ENCODE measurements around the gene TOMM40L.
A peak's percentile ranks its signal among the peaks of the same experiment; 100 is the strongest.

TOMM40L gene

DNA sequence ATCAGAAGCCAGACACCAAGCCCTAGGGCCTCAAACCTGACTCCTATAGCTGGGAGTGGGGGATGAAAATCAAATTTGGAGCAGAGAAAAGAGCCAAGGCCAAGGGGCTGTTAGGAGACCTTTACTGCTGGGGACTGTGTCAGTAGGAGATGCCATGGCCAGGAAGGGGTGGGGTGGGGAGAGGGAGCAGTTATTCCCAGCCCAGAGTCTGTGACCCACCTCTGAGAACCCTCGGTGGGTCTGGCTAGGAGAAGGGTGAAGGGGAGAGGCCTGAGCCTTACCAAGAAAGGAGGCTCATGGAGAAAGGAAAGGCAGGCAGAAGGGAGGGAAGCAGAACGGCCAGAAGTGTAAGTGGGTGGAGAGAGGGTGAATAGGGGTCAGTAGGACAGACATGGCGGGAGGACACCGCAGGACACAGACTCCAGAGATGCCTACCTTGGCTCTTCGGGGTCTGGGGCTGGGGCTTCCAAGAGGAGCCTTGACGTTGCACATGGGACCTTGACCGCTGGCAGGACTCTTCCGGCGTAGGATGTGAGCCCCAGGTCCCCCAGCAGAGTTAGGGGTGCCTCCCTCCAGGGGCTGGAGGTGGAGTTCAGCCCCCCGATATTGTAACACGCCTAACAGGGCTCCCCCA is 28.2 kb upstream of the TOMM40L start:
- DNase-seq (ENCODE audit: low read depth), result no peak

DNA sequence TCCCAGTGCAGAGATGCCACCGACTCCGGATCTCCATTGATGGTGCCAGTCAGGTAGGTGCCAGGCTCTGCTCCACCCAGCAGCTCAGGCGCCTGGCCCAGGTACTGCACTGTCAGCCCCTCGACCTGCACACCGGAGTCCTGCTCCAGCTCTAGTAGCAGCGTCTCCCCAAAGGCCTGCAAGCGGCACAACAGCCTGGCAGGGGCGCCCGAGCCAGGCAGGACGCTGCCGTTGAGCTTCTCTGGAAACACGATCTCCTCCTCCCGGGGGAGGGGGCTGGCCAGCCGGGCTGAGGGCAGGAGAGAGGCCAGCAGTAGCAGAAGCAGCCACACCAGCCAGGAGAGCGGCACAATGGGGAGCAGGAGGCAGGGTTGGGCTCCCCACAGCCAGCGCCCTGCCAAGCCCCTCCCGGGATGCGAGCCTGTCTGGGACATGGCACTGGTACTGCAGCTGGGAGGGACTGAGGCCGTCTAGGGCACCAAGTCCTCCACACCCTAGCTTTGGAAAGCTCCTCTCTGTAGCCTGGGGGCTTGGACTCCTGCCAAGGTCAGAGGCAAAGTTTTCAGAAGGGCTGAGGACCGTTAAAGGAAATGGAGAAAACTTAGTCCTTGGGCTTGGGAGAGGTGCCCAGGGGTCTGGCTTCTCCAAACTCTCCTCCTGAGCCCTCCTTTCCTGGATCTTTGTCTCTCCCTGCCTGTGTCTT is 27.5 kb upstream of the TOMM40L start:
- DNase-seq (ENCODE audit: low read depth), result no peak

DNA sequence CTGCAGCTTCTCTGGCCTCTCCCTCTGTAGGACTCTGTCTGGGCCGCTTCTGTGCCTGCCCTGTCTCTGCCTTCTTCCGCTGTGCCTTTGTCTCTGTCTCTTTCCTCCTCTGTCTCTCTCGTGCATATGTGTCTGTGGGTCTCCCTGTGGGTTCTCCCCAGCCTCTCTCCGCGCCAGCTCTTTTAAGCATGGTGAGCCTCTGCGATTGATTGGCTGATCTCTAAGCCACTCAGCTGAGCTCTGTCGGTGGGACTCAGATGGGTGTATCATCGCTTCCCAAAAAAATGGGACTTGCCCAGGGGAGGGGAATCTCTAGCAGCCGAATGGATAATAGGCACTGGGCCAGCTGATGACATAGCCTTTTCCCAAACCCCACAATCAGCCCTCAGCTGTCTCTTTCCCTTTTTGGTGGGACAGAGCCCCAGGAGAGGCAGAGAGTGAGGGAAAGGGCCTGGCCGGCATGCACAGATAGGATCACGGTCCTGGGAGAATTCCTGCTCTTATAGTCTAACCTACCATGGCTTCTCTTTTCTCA is 26.9 kb upstream of the TOMM40L start, which contains the start of gene ADAMTS4:
Gene ADAMTS4 (minus strand): TSS at position 158 of the 535 bp plus-strand sequence. CDS start 427 bp downstream, outside the sequence.
- DNase-seq (ENCODE audit: low read depth), result no peak

DNA sequence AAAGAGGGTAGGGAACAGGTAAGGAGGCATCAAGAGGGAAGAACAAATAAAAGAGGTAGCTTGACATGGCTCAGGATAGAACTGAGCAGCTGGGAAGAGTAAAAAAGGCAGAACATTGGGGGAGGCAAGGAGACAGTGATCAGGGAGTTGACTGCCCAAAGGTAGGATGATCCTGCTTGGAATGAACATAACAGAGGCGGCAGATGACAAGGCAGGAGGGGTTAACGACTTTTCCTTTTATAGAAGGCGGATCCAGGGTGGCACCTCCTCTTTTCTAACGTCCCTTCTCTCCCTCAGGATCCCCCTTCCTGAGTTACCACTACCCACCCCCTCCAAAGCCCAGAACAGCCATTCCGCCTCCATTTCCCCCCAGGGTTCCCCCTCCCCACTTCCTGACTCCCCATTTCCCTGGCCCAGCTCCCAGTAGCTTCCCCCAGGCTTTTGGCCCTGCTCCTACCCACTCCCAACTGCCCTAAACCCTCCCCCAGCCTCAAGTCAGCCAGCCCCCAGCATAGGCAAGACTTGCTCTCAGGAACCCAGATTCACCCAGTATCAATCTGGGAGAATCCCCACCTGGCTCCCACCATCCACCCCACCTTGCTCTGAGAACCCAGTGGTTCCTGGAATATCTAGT is 26.2 kb upstream of the TOMM40L start:
- no peak for DNase-seq (ENCODE audit: low read depth)

DNA sequence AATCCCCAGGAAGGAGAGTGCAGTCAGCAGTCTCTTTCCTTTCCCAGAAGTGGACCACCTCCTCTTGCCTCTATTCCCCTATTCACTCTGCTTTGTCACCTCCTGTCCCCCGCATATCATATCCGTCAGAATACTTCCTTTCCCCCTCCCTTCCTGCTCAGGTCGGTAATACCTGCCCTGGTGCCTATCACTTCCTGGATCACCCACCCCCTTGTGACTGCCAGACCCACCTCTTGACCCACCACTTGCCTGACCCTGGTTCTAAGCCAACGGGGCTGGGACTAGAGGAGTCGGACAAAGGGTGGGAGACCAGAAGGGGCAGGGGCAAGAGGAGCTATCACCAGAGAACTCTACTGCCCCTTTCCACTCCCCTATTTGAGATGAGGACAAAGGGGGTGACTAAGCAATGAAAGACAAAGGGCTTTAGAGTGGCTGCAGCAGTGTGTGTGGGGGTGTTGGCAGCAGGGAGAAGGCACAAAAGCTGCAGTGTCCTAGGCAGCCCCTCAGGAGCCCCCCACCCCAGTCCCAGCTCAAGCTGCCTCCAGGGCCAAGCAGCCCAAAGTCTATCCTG is 25.4 kb upstream of the TOMM40L start:
- DNase-seq (ENCODE audit: low read depth), result no peak

DNA sequence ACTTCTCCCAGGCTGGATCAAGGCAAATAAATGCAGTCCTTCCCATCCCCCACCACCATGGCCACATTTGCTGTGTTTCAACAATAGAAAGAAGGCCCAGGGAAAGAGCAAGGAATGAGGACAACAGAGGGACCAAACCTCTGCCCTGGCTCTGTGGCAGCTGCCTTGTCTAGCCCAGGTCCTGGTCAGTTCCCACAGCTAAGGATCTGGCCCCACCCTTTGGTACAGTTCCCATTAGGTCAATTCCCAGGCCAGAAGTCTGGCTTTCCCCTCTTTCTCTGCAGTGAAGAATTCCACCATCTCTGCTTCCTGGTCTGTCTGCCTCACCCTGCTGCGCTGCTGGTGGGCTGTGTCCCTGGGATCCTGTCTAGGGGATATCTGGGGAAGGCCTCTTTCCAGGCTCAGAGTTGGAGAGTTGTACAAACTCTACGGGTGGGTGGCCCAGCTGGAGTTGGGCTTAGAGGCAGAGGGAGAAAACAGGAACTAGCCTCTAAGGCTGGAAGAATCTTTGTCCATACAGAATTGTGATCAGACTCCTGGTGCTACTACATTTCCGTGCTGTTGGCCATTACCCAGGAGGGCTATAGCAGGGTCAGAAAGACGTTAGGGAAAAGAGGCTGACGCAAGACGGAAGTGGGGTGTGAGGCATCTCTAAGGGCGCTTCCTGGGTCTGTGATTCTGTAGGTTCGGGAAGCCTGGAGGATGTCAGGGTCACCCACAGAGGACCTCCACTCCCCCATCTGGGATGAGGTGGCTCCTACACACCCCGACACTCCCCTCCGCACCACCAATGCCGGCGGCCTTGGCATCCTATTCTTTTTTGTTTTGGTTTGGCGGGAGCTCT is 24.6 kb upstream of the TOMM40L start:
- no peak for DNase-seq (ENCODE audit: low read depth)

DNA sequence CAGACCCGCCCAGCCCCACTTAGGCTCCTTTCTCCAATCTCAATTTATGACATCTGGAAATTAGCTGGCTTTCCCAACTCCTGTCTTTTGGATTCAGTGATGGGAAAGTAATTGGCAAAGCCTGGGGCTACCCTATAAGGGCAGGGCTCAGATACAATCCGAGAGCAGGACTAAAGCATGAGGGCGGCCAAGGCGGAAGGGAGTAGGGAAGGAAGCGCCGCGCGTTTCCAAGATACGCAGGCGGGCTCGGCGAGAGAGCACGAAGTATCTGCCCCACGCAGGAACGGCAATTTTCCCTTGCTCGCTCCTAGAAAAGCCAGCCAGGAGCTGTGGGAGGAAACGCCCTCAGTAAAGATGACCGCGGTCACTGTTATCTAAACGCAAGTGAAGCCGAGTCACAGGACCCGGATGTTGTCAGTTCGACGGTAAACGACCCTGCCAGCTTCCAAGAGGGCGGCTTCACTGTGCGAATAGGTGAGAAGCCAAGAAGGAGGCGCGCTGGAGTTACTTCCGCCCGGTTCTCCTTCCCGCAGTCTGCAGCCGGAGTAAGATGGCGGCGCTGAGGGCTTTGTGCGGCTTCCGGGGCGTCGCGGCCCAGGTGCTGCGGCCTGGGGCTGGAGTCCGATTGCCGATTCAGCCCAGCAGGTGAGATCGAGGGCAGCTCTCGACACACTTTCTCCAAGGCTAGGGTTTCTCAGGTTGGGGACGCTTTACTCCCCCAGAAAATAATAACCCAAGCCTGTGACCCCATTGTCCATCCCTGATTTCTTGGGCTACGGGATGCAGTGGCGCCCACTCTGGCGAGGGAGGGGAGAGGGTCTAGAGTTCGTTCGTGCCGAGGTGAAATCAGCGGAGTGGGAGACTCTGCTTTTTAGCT is 23.8 kb upstream of the TOMM40L start, which contains the start of gene NDUFS2:
Gene NDUFS2 (plus strand): TSS at position 532 of the 877 bp plus-strand sequence. CDS start 19 bp downstream, at position 551.
- DNase-seq (ENCODE audit: low read depth), result peak; percentile 89

DNA sequence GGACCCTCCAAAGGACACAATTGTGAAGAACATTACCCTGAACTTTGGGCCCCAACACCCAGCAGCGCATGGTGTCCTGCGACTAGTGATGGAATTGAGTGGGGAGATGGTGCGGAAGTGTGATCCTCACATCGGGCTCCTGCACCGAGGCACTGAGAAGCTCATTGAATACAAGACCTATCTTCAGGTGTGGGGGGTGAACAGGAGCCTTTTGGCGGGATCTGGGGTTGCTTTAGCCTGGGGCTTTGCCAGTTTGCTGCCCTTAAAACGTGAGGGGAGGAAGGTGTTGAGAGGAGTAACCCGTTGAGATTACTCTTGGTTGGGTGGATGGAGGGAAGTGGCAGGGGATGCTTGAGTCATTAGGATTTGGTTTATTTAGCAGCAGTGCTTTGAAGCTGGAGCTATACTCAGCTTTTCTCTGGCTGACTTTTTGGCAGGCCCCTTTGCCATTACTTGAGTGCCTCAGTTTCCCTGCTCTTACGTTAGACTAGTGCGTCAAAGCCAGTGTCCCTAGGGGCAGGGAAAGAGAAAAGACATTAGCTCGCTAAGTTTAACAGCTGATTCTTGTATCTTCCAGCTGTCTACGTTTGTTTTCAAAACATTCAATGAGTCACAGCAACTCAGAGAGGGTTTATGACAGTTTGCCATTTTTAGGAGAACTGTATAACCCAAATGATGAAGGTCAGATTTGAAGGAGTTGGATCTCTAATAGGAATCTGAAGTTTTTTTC is 19.3 kb upstream of the TOMM40L start:
- DNase-seq (ENCODE audit: low read depth), result no peak

DNA sequence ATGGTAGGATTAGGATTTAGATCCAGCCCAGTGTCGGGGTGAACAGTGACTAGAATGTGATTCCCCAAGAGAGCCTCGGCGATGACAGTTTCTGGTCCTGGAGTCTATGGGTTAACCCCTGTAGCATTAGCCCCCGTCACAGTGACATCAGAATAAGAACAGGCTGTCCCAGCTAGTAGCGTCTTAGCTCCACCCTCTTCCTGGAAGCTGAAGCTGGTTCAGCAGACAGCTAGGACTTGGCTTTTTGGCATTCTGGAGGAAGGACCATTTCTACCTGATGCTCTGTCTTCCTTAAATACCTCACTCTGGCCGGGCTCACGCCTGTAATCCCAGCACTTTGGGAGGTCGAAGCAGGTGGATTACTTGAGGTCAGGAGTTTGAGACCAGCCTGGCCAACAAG is 18.7 kb upstream of the TOMM40L start:
- DNase-seq (ENCODE audit: low read depth), result no peak

DNA sequence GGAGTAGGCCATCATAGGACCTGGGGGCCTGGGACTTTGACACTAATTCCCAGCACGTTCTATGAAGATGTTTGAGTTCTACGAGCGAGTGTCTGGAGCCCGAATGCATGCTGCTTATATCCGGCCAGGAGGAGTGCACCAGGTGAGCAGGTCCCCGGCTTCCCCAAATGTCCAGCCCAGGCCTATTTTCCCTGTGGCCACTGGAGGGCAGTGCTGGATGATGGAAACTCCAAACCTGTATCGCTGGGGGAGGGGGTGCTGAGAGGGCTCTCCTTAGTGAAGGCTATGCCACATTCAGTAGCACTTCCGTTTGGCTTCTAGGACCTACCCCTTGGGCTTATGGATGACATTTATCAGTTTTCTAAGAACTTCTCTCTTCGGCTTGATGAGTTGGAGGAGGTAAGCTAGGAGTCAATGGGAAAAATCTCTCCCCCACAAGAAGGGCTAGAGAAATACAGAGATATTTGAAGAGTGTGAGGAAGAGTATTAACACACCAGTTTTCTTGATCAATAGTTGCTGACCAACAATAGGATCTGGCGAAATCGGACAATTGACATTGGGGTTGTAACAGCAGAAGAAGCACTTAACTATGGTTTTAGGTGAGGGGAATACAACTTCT is 16.0 kb upstream of the TOMM40L start:
- no peak for DNase-seq (ENCODE audit: low read depth)

DNA sequence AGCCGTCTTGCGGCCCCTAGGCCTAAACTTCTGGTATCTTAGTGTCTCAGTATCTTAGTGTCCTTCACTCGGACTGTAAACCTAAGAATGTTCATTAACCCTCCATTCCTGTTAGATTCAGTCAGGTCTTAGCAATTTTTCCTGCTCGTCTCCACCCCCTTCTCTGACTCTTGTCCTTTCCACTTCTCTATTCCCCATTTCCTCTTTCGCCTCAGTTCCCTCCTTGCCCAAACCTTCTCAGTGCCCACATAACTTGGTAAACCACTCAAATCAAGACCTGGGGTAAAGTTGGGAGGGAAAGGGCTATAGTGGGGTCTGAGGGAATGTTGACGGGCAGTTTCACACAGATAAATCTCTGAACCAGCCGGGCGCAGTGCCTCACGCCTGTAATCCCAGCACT is 11.5 kb upstream of the TOMM40L start:
- DNase-seq (ENCODE audit: low read depth), result no peak

DNA sequence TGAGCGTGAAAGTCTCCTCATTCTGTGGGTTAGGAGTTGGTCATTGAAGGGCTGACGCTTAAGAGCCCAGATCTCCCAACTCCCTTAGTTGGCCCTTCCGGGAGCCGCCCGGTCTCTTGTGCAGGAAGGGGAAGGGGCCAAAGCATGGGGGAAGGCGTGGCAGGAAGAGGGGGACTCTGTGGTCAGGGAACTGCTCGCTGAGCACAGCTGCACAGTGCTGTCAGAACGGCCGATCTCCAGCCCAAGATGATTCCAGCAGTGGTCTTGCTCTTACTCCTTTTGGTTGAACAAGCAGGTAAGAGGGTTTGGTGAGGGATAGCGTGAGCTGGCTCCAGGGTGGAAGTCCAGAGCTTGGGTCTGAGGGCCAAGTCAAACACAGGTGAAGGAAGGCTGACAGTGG is 10.8 kb upstream of the TOMM40L start, which contains the start of gene FCER1G:
Gene FCER1G (plus strand): TSS at position 220 of the 400 bp plus-strand sequence. CDS start 27 bp downstream, at position 247.
- DNase-seq (ENCODE audit: low read depth), result no peak

DNA sequence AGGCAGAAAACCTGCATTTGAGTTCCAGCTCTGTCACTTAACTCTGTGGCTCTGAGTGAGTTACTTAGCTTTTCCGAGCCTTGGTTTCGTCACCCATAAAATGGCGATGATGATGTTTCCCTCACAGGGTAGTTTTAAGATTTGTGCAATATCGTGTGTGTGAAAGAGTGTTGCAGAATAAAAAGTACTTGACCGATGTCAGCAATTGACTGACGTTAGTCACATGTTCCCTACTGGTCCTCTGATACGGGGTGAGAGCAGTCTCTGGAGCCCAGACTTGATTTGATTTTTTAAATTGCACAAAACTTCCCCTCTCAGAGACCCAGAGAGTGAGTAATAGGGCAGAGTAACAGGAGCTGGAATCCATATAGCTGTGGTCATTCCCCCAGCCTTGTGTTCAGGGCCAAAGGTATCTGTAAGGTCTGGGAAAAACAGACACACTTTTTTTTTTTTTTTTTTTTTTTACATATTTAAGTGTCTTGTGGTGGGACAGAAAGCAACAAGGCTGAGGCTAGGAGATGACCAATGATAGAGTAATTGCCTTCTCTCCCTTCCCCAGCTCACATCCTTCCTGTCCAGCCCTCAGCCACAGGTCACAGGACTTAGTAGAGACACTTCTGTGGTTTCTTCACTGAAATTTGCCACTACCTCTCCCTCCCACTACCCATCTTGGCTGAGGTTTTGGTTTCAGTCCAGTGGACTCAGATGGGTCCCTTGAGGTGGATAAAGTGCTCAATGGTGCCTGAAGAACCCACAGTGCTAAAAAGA is 8.7 kb upstream of the TOMM40L start:
- no peak for DNase-seq (ENCODE audit: low read depth)

DNA sequence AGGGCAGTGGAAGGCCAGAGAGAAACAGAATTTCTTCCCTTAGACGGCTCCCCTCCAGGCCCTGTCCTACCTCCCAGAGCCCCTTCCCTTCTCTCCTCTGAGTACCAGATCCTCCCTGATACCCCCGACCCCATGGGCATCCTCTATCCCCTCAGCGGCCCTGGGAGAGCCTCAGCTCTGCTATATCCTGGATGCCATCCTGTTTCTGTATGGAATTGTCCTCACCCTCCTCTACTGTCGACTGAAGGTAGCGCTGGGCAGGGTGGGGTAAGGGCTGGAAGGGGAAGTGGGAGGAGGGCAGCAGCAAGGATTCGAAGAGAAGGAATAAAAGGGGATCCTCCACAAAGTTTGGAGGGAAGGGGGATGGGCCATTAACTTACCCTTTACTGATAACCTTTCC is 8.0 kb upstream of the TOMM40L start:
- no peak for DNase-seq (ENCODE audit: low read depth)

DNA sequence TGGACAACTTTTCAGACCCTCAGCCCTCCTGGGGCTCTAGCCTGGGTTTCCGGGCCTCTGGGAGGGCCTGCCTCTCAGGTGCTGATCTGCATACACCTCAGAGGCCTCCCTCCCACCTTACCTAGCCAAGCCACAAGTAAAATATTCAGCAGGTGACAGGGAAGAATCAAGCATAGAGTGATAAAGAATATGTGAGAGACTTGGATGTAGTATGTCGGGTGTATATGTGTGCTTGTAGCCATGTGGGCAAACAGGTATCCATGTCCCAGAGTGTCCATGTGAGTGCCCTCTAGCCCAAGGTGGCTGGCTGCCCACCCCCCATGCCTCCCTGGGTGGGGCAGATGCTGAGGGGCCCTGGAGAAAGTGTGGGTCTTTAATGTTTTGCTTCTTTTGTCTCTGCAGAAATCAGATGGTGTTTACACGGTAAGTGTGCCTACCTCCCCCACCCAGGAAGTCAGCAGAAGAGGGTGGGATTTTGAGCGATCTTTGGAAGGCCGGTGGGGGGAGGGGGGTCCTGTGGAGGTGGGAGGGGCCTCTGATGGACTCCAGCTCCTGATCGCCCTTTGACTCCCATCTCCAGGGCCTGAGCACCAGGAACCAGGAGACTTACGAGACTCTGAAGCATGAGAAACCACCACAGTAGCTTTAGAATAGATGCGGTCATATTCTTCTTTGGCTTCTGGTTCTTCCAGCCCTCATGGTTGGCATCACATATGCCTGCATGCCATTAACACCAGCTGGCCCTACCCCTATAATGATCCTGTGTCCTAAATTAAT is 7.4 kb upstream of the TOMM40L start:
- no peak for DNase-seq (ENCODE audit: low read depth)

DNA sequence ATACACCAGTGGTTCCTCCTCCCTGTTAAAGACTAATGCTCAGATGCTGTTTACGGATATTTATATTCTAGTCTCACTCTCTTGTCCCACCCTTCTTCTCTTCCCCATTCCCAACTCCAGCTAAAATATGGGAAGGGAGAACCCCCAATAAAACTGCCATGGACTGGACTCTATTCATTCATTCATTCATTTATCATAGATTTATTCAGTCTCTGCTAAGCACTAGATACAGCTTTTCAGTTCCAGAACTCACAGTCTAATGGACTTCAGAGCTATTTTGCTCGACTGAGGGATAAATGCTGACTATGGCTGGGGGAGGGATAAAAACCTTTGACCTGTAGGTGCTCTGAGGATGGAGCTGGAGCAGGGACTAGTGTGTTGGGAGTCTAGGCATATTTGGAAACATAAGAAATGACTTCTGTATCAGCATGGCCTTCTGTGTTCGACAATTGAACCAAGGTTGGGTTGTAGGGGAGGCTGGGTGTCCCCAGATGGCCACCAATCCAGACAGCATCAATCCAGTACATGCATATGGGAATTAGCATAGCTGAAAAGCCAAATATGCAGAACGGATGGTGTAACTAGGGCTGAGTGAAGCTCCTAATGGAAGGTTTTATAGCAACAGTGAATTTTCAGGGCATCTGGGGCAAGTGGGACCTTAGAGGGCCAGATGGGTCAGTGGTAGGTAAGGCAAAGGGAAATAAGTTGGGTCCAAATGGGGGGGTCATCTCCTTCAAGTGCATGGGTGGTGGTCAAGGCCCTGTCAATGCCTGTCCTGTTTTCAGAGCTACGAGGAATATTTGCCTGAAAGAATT is 6.6 kb upstream of the TOMM40L start:
- DNase-seq (ENCODE audit: low read depth), result no peak

DNA sequence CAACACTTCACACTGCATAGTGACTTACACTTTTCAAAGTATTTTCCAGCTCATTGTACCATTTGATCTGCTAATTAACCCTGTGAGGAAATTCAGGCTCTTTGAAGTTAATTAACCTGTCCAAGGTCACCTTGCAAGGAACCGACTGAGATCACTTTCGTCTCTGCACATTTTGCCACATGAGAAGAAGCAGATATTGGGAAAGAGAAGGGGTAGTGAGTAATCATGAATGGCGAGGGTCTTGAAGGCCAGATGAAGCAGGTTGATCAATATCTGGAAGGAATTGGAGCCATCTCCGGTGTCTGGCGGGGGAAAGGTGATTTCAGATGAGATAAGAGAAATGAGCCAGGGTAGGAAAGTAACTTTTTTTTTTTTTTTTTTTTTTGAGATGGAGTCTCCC is 5.9 kb upstream of the TOMM40L start:
- DNase-seq (ENCODE audit: low read depth), result no peak
